ENCODE data around the gene RARB.

DNA sequence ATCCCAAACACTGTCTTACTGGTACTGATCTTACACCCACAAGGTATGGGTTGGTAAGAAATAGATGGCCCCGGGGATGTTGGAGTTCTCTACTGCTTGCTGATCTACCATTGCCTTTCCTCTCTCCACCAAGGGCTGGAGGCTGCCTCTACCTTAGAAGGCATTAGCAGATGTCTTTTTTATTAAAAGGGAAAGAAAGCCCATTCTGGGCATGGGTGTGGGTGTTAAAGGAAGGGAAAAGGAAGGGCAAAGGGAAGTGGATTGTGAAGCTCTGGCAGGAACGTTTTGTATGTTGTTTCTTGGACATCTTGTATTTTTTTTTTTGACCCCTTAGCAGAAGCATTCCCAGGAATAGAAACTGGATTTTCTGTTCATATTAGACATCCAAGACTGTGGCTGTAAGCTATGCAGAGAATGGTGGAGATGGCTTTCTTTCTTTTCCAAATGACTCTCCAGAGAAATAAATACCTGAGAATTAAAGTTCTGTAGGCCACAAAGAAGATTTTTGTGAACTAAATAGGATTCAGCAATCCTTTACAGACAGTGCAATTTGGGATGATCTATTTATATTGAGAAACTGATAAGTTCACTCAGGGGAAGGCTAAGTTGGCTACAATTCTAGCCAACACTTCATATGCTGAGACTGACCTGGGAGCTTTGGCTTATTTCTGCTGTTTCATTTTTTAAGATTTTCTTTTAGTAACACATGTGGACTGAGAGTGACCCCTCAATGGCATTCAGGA, 127.8 kb downstream of the RARB start:
- TF ChIP-seq, protein P1, sequence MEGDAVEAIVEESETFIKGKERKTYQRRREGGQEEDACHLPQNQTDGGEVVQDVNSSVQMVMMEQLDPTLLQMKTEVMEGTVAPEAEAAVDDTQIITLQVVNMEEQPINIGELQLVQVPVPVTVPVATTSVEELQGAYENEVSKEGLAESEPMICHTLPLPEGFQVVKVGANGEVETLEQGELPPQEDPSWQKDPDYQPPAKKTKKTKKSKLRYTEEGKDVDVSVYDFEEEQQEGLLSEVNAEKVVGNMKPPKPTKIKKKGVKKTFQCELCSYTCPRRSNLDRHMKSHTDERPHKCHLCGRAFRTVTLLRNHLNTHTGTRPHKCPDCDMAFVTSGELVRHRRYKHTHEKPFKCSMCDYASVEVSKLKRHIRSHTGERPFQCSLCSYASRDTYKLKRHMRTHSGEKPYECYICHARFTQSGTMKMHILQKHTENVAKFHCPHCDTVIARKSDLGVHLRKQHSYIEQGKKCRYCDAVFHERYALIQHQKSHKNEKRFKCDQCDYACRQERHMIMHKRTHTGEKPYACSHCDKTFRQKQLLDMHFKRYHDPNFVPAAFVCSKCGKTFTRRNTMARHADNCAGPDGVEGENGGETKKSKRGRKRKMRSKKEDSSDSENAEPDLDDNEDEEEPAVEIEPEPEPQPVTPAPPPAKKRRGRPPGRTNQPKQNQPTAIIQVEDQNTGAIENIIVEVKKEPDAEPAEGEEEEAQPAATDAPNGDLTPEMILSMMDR (conservative IDR thresholded peaks at IDR 0.05; ENCODE audit: low read depth, low read length): no peak
- TF ChIP-seq EZH2 (IDR thresholded peaks at IDR 0.05; ENCODE audit: low read length, unreplicated experiment) (no peak), EZH2phosphoT487 (IDR thresholded peaks at IDR 0.05; ENCODE audit: borderline replicate concordance, low read length) (no peak)

Measured in PC-3 (cell line).